Dendritic cell treated with granulocyte-macrophage colony-stimulating factor and Interleukin-4, amounts not matched to agents 40 ng/mL and 50 ng/mL, for 4 days (primary cell): ENCODE results near the gene KHNYN.

Experiments used
- H3K27ac Mint-ChIP-seq: one replicate; pipeline ENCODE4 v1.8.0; 2022; ENCODE audit warnings: mild to moderate bottlenecking, mixed read lengths
- H3K27me3 Mint-ChIP-seq: one replicate; pipeline ENCODE4 v1.8.0; 2022; ENCODE audit warnings: mild to moderate bottlenecking, mixed read lengths
- H3K36me3 Mint-ChIP-seq: one replicate; pipeline ENCODE4 v1.8.0; 2022; ENCODE audit warnings: low read depth, mixed read lengths
- H3K4me1 Mint-ChIP-seq: one replicate; pipeline ENCODE4 v1.8.0; 2022; ENCODE audit warnings: low read depth, mixed read lengths
- H3K4me3 Mint-ChIP-seq: one replicate; pipeline ENCODE4 v1.8.0; 2022; ENCODE audit warnings: mild to moderate bottlenecking, moderate library complexity, mixed read lengths
- H3K9me3 Mint-ChIP-seq: one replicate; pipeline ENCODE4 v1.8.0; 2022; ENCODE audit warnings: mixed read lengths
- intact Hi-C: fragments of 100-400 bp; cut with micrococcal nuclease; formaldehyde crosslinking; loops from one replicate; pipeline ENCODE4 v1.15.0; 2022

The KHNYN gene

GRCh38 chr14:24409192-24409591, 20.6 kb upstream of the KHNYN start:
- no peaks in the 10 kb centered on the region for H3K9me3 Mint-ChIP-seq
- intact Hi-C loops: no loop called here
- H3K4me1 Mint-ChIP-seq: no peaks in the 10 kb centered on the region
- H3K4me3 Mint-ChIP-seq: no peak overlapping the region
- H3K27me3 Mint-ChIP-seq: peaks cover 1% of the 10 kb centered on the region
- H3K27ac Mint-ChIP-seq: no peak overlapping the region
- H3K36me3 Mint-ChIP-seq: no peaks in the 10 kb centered on the region

DNA sequence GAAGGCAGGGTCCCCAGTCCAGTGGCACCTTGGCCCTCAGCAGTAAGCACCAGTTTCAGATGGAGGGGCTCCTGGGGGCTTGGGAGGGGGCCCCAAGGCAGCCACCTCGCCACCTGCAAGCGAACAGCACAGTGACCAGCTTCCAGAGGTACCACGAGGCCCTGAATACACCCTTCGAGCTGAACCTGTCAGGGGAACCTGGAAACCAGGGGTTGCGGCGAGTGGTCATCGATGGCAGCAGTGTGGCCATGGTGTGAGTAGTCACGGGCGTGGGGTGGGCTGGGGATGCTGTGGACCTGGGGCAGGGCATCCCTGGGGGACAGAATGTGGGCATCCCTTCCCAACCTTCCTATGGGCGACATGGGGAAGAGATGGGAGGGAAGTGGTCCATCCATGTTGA, 19.8 kb upstream of the KHNYN start:
- intact Hi-C loops: loop anchor here (5.0 kb wide), 1 partner anchor 43 kb away; the partner anchor contains the start of gene NFATC4
- Mint-ChIP-seq H3K4me1 (no peaks in the 10 kb centered on the region), H3K27me3 (peaks cover 1% of the 10 kb centered on the region), H3K36me3 (no peaks in the 10 kb centered on the region), H3K9me3 (no peaks in the 10 kb centered on the region), H3K27ac (no peak overlapping the region), H3K4me3 (no peak overlapping the region)

DNA sequence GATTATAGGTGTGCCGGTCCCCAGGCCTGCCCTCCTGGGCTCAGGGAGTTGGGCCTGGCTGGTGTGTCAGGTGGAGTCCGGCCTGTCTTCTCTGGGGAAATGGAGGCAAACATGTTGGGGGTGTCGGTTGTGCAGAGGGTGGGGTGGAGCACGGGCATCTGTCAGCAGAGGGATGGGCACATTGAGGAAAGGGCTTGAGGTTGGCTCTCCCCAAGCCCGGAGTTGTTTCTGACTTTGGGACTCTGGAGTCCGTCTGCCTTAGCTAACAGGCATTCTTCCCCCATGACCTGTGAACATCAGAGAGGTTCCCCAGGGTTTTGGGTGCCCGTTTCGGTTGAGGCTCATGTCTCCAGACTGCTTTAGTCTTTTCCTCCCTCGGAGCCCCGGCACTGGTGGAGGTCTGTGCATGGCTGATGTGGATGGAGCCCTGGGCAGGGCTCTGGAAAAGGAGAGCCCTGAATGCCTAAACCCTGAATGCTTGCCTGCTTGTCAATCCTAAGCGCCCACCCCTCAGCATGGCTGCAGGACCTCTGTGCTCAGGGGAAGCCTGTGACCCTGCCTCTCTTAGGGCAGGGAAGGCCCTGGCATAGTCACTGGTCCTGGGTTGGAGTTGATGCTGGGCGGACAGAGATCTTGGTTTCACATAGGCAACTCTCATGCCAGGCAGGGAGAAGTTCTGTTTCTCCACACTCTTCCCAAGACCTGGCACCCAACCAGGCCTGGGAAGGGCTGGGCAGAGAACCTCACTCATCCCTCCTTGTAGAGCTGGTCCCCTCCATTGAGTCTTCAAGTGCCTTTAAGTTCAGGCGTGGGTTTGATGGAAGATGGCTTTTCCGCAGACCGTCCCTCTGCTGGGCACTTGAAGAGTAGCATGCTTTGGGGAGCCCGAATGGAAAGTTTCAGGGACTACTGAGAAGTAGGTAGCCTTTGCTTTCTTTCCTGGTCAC, 18.0 kb upstream of the KHNYN start:
- intact Hi-C loops: loop anchor here (5.0 kb wide), 1 partner anchor 44 kb away; the partner anchor contains the start of gene NFATC4
- peaks cover 1% of the 10 kb centered on the region for H3K27me3 Mint-ChIP-seq
- H3K36me3 Mint-ChIP-seq: no peaks in the 10 kb centered on the region
- H3K4me1 Mint-ChIP-seq: no peaks in the 10 kb centered on the region
- H3K4me3 Mint-ChIP-seq: no peak overlapping the region
- H3K27ac Mint-ChIP-seq: no peak overlapping the region
- no peaks in the 10 kb centered on the region for H3K9me3 Mint-ChIP-seq

GRCh38 chr14:24414077-24414476, 15.7 kb upstream of the KHNYN start:
- H3K27ac Mint-ChIP-seq: no peak overlapping the region
- no peaks in the 10 kb centered on the region for H3K4me1 Mint-ChIP-seq
- intact Hi-C loops: loop anchor here (5.0 kb wide), 1 partner anchor 47 kb away; the partner anchor contains the start of gene NFATC4
- H3K4me3 Mint-ChIP-seq: no peak overlapping the region
- no peaks in the 10 kb centered on the region for H3K9me3 Mint-ChIP-seq
- H3K27me3 Mint-ChIP-seq: peaks cover 11% of the 10 kb centered on the region
- H3K36me3 Mint-ChIP-seq: no peaks in the 10 kb centered on the region

DNA sequence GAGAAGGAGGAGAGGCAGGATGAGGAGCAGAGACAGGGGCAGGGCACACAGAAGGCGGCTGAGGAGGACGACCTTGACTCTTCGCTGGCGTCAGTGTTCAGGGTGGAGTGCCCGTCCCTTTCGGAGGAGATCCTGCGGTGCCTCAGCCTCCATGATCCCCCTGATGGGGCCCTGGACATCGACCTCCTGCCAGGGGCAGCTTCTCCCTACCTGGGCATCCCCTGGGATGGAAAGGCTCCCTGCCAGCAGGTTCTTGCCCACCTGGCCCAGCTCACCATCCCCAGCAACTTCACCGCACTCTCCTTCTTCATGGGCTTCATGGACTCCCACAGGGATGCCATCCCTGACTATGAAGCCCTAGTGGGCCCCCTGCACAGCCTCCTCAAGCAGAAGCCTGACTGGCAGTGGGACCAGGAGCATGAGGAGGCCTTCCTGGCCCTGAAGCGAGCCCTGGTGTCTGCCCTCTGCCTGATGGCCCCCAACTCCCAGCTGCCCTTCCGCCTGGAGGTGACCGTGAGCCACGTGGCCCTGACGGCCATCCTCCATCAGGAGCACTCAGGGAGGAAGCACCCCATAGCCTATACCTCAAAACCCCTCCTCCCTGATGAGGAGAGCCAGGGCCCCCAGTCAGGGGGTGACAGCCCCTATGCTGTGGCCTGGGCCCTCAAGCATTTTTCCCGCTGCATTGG, 14.9 kb upstream of the KHNYN start:
- H3K36me3 Mint-ChIP-seq: no peaks in the 10 kb centered on the region
- H3K4me3 Mint-ChIP-seq: no peak overlapping the region
- H3K4me1 Mint-ChIP-seq: no peaks in the 10 kb centered on the region
- H3K27ac Mint-ChIP-seq: no peak overlapping the region
- no peaks in the 10 kb centered on the region for H3K9me3 Mint-ChIP-seq
- intact Hi-C loops: loop anchor here (5.0 kb wide), 1 partner anchor 48 kb away; the partner anchor contains the start of gene NFATC4
- peaks cover 18% of the 10 kb centered on the region for H3K27me3 Mint-ChIP-seq

DNA sequence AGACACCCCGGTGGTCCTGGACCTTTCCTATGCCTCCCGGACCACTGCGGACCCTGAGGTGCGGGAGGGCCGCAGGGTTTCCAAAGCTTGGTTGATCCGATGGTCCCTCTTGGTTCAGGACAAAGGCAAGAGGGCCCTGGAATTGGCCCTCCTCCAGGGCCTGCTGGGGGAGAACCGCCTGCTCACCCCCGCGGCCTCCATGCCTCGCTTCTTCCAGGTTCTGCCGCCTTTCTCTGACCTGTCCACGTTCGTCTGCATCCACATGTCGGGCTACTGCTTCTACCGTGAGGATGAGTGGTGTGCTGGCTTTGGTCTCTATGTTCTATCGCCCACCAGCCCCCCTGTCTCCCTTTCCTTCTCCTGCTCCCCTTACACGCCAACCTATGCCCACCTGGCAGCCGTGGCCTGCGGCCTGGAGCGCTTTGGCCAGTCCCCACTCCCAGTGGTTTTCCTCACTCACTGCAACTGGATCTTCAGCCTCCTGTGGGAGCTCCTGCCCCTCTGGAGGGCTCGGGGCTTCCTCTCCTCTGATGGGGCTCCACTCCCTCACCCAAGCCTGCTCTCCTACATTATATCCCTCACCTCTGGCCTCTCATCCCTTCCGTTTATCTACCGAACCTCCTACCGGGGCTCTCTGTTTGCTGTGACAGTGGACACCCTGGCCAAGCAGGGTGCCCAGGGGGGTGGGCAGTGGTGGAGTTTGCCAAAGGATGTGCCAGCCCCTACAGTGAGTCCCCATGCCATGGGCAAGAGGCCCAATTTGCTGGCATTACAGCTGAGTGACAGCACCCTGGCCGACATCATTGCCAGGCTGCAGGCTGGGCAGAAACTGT, 14.1 kb upstream of the KHNYN start:
- Mint-ChIP-seq H3K36me3 (no peaks in the 10 kb centered on the region), H3K4me3 (no peak overlapping the region), H3K4me1 (no peaks in the 10 kb centered on the region), H3K27me3 (peaks cover 18% of the 10 kb centered on the region), H3K9me3 (no peaks in the 10 kb centered on the region), H3K27ac (no peak overlapping the region)
- intact Hi-C loops: no loop called here

DNA sequence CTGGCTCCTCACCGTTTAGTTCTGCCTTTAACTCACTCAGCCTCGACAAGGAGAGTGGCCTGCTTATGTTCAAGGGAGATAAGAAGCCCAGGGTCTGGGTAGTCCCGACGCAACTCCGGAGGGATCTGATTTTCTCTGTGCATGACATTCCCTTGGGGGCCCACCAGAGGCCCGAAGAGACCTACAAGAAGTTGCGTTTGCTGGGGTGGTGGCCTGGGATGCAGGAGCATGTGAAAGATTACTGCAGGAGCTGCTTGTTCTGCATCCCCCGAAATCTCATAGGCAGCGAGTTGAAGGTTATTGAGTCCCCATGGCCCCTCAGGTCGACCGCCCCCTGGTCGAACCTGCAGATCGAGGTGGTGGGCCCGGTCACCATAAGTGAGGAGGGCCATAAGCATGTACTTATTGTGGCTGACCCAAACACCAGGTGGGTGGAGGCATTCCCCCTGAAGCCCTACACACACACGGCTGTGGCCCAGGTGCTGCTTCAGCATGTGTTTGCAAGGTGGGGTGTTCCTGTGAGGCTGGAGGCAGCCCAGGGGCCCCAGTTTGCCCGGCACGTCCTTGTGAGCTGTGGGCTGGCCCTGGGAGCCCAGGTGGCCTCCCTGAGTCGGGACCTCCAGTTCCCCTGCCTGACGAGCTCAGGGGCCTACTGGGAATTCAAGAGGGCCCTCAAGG, 13.4 kb upstream of the KHNYN start:
- Mint-ChIP-seq H3K4me1 (no peaks in the 10 kb centered on the region), H3K4me3 (no peak overlapping the region), H3K27me3 (peaks cover 18% of the 10 kb centered on the region), H3K9me3 (no peaks in the 10 kb centered on the region), H3K36me3 (no peaks in the 10 kb centered on the region), H3K27ac (no peak overlapping the region)
- intact Hi-C loops: no loop called here

- intact Hi-C loops: no loop called here
- no peak overlapping the region for H3K27ac Mint-ChIP-seq
- no peaks in the 10 kb centered on the region for H3K36me3 Mint-ChIP-seq
- H3K4me1 Mint-ChIP-seq: no peaks in the 10 kb centered on the region
- peaks cover 20% of the 10 kb centered on the region for H3K27me3 Mint-ChIP-seq
- no peaks in the 10 kb centered on the region for H3K9me3 Mint-ChIP-seq
- no peak overlapping the region for H3K4me3 Mint-ChIP-seq
These were observed 12.7 kb upstream of the KHNYN start for GRCh38 chr14:24416932-24417619.

DNA sequence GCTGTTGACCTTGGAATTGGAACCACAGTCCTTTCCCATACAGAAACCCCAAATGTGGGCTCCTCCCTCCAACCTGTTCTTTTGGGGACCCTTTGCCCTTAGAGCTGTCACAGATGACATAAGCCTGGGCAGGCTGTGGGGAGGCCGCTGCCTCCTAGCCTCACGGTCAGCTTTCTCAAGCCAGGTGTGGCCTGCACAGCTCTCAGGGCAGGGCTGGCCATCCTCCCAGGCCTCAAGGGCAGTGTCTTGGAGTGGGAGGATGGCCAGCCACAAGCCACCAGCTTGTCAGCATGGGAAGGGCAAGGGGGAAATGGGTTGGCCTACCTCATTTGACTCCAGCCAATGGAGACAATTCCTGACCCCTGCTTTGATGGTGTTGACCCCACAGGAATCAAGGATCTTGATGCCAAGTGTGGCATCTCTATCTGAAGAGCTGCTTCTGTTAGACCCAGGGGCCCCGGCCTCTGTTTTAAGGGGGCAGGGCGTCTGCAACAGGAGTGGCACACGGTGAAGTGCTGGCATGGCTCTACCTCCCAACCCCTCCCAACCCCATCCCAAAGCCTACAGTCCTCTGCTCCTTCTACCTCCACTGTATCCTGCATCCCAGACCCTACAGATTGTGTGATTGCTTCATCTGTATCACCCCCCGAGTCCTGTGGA, 11.8 kb upstream of the KHNYN start:
- Mint-ChIP-seq H3K27me3 (peaks cover 20% of the 10 kb centered on the region), H3K4me1 (no peaks in the 10 kb centered on the region), H3K27ac (no peak overlapping the region), H3K9me3 (no peaks in the 10 kb centered on the region), H3K36me3 (no peaks in the 10 kb centered on the region), H3K4me3 (no peak overlapping the region)
- intact Hi-C loops: no loop called here

DNA sequence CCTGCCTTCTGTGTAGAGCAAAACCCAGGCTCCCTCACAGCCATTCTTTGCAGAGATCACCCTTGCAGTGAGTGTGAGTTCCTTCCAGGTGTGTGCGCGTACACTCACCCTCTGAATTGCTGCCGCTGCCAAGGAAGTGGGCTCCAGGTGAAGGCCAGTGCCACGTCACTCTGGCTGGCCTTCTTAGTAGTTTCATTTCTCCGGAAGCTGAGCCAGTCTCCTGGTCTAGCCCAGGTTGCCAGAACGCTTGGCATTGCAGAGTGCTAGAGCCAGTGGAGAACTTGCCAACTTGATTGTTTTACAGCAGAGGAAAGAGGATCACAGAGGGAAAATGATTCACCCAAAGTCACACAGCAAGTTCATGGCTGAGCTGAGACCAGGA, 11.3 kb upstream of the KHNYN start:
- intact Hi-C loops: no loop called here
- no peak overlapping the region for H3K4me3 Mint-ChIP-seq
- H3K36me3 Mint-ChIP-seq: no peaks in the 10 kb centered on the region
- no peaks in the 10 kb centered on the region for H3K9me3 Mint-ChIP-seq
- H3K4me1 Mint-ChIP-seq: no peaks in the 10 kb centered on the region
- H3K27ac Mint-ChIP-seq: no peak overlapping the region
- peaks cover 20% of the 10 kb centered on the region for H3K27me3 Mint-ChIP-seq

- H3K4me1 Mint-ChIP-seq: peaks cover 21% of the 10 kb centered on the region
- H3K27me3 Mint-ChIP-seq: peaks cover 16% of the 10 kb centered on the region
- no peaks in the 10 kb centered on the region for H3K9me3 Mint-ChIP-seq
- H3K4me3 Mint-ChIP-seq: no peak overlapping the region
- intact Hi-C loops: no loop called here
- no peak overlapping the region for H3K27ac Mint-ChIP-seq
- H3K36me3 Mint-ChIP-seq: no peaks in the 10 kb centered on the region
These were observed 7.5 kb upstream of the KHNYN start for GRCh38 chr14:24422261-24422660.

DNA sequence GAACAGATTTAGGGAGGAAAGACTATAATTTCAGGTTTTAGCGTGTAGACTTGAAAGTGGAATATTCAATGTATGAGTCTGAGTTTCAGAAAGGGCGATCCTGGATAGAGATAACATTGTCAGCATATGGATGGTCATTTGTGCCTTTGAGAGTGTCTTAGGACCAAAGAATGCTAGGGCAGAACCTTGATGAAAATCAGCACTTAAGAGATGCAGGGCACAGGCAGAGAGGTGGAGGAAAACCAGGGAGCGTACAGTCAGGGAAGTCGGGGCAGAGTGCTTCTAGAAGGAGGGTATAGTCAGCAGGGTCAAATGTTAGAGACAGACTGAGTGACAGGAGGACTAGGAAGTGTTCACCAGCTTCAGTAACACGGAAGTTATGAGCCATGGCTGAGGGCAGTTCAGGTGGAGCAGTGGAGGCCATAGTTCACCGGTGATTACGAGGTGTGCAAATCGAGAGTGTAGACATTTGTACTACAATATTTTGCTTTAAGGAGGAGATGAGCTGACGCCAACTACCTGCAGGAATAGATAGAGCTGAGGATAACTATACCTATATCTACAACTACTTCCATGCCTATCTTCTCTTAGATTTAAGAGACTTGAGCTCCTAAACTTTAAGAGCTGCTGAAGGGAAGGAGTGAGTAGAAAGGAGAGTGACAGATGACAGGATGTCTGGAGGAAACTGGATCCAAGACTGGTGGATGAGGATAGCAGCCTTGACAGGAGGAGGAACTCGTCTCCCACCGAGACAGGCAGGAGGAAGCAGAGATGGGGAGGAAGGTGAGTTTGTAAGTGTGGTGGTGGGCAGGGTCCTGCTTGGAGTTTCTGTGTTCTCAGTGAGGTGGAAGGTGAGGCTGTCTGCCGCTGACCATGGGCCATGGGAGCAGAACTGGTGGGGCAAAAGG, 6.8 kb upstream of the KHNYN start:
- H3K36me3 Mint-ChIP-seq: no peaks in the 10 kb centered on the region
- H3K4me1 Mint-ChIP-seq: peaks cover 21% of the 10 kb centered on the region
- no peak overlapping the region for H3K27ac Mint-ChIP-seq
- H3K27me3 Mint-ChIP-seq: peaks cover 19% of the 10 kb centered on the region
- no peak overlapping the region for H3K4me3 Mint-ChIP-seq
- intact Hi-C loops: no loop called here
- H3K9me3 Mint-ChIP-seq: no peaks in the 10 kb centered on the region
